HCT116 (cell line): ENCODE data around the gene SLC5A10. TPM values are rescaled to one million over a fixed set of nuclear protein-coding genes. Genes with fewer than 3 reads are reported as not detected.

Source experiments
- ATAC-seq: fragments of 200-7000 bp; cut with Tn5 transposase; 2 replicates; pipeline ENCODE4 v1.9.1; 2020; ENCODE audit warnings: mild to moderate bottlenecking, moderate library complexity
- BruUV-seq: library from RNA; stranded (reverse); fragments of 400-500 nt; replicated peaks from 2 replicates; lab custom pipeline; 2021; lab: Mats Ljungman, UMichigan
- CTCF ChIA-PET: fragments of 300-600 bp; sonication (Branson Sonifier 250); formaldehyde crosslinking; loops from one replicate; lab custom pipeline; 2021; ENCODE audit warnings: antibody characterized with exemption; lab: Charles Lee
- POLR2A ChIA-PET: fragments of 300-600, 350-600 bp; sonication (Branson Sonifier 250); formaldehyde crosslinking; loops from one replicate; lab custom pipeline; 2021; ENCODE audit warnings: antibody characterized with exemption; lab: Charles Lee
- RAD21 ChIA-PET, 2 experiments: fragments of 300-600 bp; sonication (Branson Sonifier 250); formaldehyde crosslinking; loops; one replicate each; lab custom pipeline; 2023; ENCODE audit warnings: low total read pairs in 2 of 2; ENCODE audit not compliant: uncharacterized antibody in 2 of 2, unreplicated experiment in 2 of 2, low non-redundant PET in 1 of 2; lab: Charles Lee
- DNase-seq: peaks from one replicate; pipeline ENCODE4 v3.0.0-alpha.2; 2010; ENCODE audit warnings: low read depth, low spot score
- H2AFZ ChIP-seq: fragments of 200-600 bp; shearing (Covaris generic), sonication (generic); 2 replicates; pipeline ENCODE4 v1.6.1; 2017; ENCODE audit warnings: low read depth, mixed run types, mixed read lengths, antibody characterized with exemption, low read length; ENCODE audit not compliant: poor library complexity, severe bottlenecking
- H3K27ac ChIP-seq: 2 replicates; pipeline ENCODE4 v1.5.1; 2012; ENCODE audit warnings: low read depth, low read length
- H3K27me3 ChIP-seq: fragments of 200-600 bp; sonication (generic); 2 replicates; pipeline ENCODE4 v1.6.1; 2016; ENCODE audit warnings: mixed run types, low read length, mixed read lengths; ENCODE audit not compliant: insufficient read depth
- H3K36me3 ChIP-seq, 2 experiments: fragments of 200-500 bp in 1 of 2; fragments of 200-600 bp in 1 of 2; sonication (Bioruptor generic) in 1 of 2; sonication (generic) in 1 of 2; 2 replicates each; pipeline versions ENCODE4 v1.5.1 to v1.6.1; 2014 to 2016; ENCODE audit warnings: low read length in 2 of 2, inconsistent platforms in 1 of 2, mixed read lengths in 1 of 2, mixed run types in 1 of 2; ENCODE audit not compliant: insufficient read depth in 2 of 2, control insufficient read depth in 1 of 2
- H3K4me1 ChIP-seq, 2 experiments: fragments of 200-600 bp in 1 of 2; sonication (generic) in 1 of 2; 2 replicates each; pipeline versions ENCODE4 v1.5.1 to v1.6.1; 2012 to 2017; ENCODE audit warnings: low read length in 2 of 2, inconsistent platforms in 1 of 2, mild to moderate bottlenecking in 1 of 2, mixed read lengths in 1 of 2, mixed run types in 1 of 2, moderate library complexity in 1 of 2; ENCODE audit not compliant: insufficient read depth in 2 of 2, control insufficient read depth in 1 of 2
- H3K4me2 ChIP-seq: fragments of 200-600 bp; sonication (generic); 2 replicates; pipeline ENCODE4 v1.6.1; 2017; ENCODE audit warnings: mixed run types, low read length, mixed read lengths
- H3K4me3 ChIP-seq, 2 experiments: fragments of 200-600 bp in 1 of 2; sonication (generic) in 1 of 2; replicated peaks in 1 of 2; 2 replicates each; pipeline ENCODE4 v1.5.1; 2011 to 2016; ENCODE audit warnings: low read length in 2 of 2, control low read depth in 1 of 2, low read depth in 1 of 2, mild to moderate bottlenecking in 1 of 2, mixed read lengths in 1 of 2, mixed run types in 1 of 2
- H3K79me2 ChIP-seq: fragments of 200-600 bp; sonication (generic); 2 replicates; pipeline ENCODE4 v1.6.1; 2017; ENCODE audit warnings: mild to moderate bottlenecking, mixed run types, low read length, moderate library complexity, mixed read lengths; ENCODE audit not compliant: insufficient read depth
- H3K9ac ChIP-seq: fragments of 200-600 bp; sonication (generic); 2 replicates; pipeline ENCODE4 v1.6.1; 2016; ENCODE audit warnings: low read length, mixed read lengths
- H3K9me2 ChIP-seq: fragments of 200-600 bp; sonication (generic), shearing (Covaris generic); 2 replicates; pipeline ENCODE4 v1.6.1; 2017; ENCODE audit warnings: mixed run types, mild to moderate bottlenecking, moderate library complexity; ENCODE audit not compliant: insufficient read depth
- H3K9me3 ChIP-seq, 2 experiments: fragments of 200-500 bp in 1 of 2; fragments of 200-600 bp in 1 of 2; sonication (Bioruptor generic) in 1 of 2; sonication (generic) in 1 of 2; 2 replicates each; pipeline ENCODE4 v1.6.1; 2014 to 2017; ENCODE audit warnings: low read length in 2 of 2, mixed read lengths in 2 of 2, inconsistent platforms in 1 of 2, low read depth in 1 of 2, mild to moderate bottlenecking in 1 of 2, mixed run types in 1 of 2, moderate library complexity in 1 of 2; ENCODE audit not compliant: control insufficient read depth in 1 of 2, insufficient read depth in 1 of 2
- H4K20me1 ChIP-seq: fragments of 200-600 bp; sonication (generic), shearing (Covaris generic); 2 replicates; pipeline ENCODE4 v1.6.1; 2017; ENCODE audit warnings: mixed run types, mild to moderate bottlenecking, moderate library complexity; ENCODE audit not compliant: insufficient read depth
- ATF3 ChIP-seq: IDR thresholded peaks from 2 replicates; pipeline ENCODE4 v1.6.1; 2012
- CBX3 ChIP-seq: IDR thresholded peaks from 2 replicates; pipeline ENCODE4 v1.6.1; 2012; ENCODE audit warnings: low read depth
- CEBPB ChIP-seq: IDR thresholded peaks from 2 replicates; pipeline ENCODE4 v1.6.1; 2012; ENCODE audit warnings: low read depth
- EGR1 ChIP-seq: IDR thresholded peaks from 2 replicates; pipeline ENCODE4 v1.6.1; 2012; ENCODE audit warnings: low read depth
- ELF1 ChIP-seq: IDR thresholded peaks from 2 replicates; pipeline ENCODE4 v1.6.1; 2012; ENCODE audit warnings: low read depth, borderline replicate concordance
- EZH2 ChIP-seq: fragments of 200-600 bp; sonication (generic); IDR thresholded peaks from 2 replicates; pipeline ENCODE4 v1.6.1; 2017; ENCODE audit warnings: antibody characterized with exemption, mixed run types
- EZH2phosphoT487 ChIP-seq: fragments of 200-600 bp; IDR thresholded peaks from 2 replicates; pipeline ENCODE4 v1.6.1; 2018; ENCODE audit warnings: antibody characterized with exemption, borderline replicate concordance
- FOSL1 ChIP-seq: IDR thresholded peaks from 2 replicates; pipeline ENCODE4 v1.6.1; 2012; ENCODE audit warnings: low read depth
- MAX ChIP-seq: IDR thresholded peaks from 2 replicates; pipeline ENCODE4 v1.6.1; 2012
- POLR2A ChIP-seq: IDR thresholded peaks from 2 replicates; pipeline ENCODE4 v1.7.0; 2011; ENCODE audit warnings: borderline replicate concordance; ENCODE audit not compliant: insufficient read depth, insufficient read length; ENCODE audit errors: extremely low read depth
- RAD21 ChIP-seq: IDR thresholded peaks from 2 replicates; pipeline ENCODE4 v1.6.1; 2012; ENCODE audit warnings: low read depth, mild to moderate bottlenecking
- TCF7L2 ChIP-seq: IDR thresholded peaks from 2 replicates; pipeline ENCODE4 v1.7.0; 2011; ENCODE audit warnings: borderline replicate concordance, inconsistent platforms; ENCODE audit not compliant: insufficient read depth, insufficient read length; ENCODE audit errors: extremely low read depth
- ZFX ChIP-seq: fragments of 450-650 bp; IDR thresholded peaks from 2 replicates; pipeline ENCODE4 v1.6.1; 2017
- ZNF274 ChIP-seq: fragments of 200-500 bp; sonication (Bioruptor generic); IDR thresholded peaks from 2 replicates; pipeline ENCODE4 v1.6.1; 2014; ENCODE audit warnings: mild to moderate bottlenecking, low read depth, low read length, inconsistent platforms
- intact Hi-C: fragments of 100-400 bp; cut with micrococcal nuclease; formaldehyde crosslinking; loops from 2 replicates; pipeline ENCODE4 v1.10.0; 2022
- total RNA-seq: library from RNA; stranded (reverse); gene quantifications from one replicate; pipeline ENCODE4 v1.2.1, GENCODE V29; 2021; ENCODE audit not compliant: unreplicated experiment
- TF ChIP-seq, protein P1 (sequence below): IDR thresholded peaks from 2 replicates; pipeline ENCODE4 v1.6.1; 2012; ENCODE audit warnings: low read depth
- TF ChIP-seq, protein P2 (sequence below), 3 experiments: fragments of 200-600 bp in 1 of 3; sonication (generic) in 1 of 3; IDR thresholded peaks in 2 of 3; conservative IDR thresholded peaks in 1 of 3; 2 replicates each; pipeline ENCODE4 v1.5.1; 2012 to 2017; ENCODE audit warnings: low read depth in 2 of 3, low read length in 2 of 3, antibody characterized with exemption in 1 of 3, borderline replicate concordance in 1 of 3, control low read depth in 1 of 3, mild to moderate bottlenecking in 1 of 3, mixed read lengths in 1 of 3, mixed run types in 1 of 3, moderate library complexity in 1 of 3; ENCODE audit not compliant: insufficient read depth in 1 of 3

The SLC5A10 gene
- total RNA-seq, 1 experiment from 2014 or later, result not detected

DNA sequence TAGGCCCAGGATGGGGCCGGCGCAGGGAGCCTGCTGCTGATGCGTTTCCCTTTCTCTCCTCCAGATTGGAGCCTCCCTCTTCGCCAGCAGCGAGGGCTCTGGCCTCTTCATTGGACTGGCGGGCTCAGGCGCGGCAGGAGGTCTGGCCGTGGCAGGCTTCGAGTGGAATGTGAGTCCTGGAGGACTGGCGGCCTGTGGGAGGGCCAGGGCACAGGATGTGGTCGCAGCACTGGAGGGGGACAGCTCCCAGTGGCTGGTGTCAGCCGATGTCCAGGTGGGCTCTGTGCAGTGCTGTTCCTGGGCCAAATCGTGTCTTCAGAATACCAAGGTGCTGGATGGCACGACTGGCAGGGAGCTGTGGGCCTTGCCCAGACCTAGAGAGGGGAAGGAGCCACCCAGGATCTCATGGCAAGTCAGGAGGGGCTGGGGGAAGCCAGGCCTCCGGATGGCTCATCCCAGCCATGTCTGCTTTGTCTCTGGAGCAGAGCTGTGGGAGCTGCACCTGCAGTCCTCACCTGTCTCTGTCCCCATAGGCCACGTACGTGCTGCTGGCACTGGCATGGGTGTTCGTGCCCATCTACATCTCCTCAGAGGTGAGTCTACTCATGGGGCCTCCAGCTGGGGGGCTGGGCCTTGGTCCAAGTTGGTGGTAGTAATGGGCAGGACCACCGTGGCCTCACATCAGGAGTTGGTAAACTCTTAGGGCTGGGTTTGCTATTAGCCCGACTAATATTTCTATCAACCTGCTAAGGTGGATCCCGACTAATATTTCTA lies 7.3 kb downstream of the SLC5A10 start:
- TF ChIP-seq FOSL1 (no peak), ZNF274 (no peak), TCF7L2 (no peak), ATF3 (no peak), POLR2A (no peak), ZFX (no peak), EGR1 (no peak), ELF1 (no peak), CEBPB (no peak), RAD21 (no peak), MAX (no peak), EZH2phosphoT487 (no peak), EZH2 (no peak), CBX3 (no peak)
- TF ChIP-seq, protein P1, sequence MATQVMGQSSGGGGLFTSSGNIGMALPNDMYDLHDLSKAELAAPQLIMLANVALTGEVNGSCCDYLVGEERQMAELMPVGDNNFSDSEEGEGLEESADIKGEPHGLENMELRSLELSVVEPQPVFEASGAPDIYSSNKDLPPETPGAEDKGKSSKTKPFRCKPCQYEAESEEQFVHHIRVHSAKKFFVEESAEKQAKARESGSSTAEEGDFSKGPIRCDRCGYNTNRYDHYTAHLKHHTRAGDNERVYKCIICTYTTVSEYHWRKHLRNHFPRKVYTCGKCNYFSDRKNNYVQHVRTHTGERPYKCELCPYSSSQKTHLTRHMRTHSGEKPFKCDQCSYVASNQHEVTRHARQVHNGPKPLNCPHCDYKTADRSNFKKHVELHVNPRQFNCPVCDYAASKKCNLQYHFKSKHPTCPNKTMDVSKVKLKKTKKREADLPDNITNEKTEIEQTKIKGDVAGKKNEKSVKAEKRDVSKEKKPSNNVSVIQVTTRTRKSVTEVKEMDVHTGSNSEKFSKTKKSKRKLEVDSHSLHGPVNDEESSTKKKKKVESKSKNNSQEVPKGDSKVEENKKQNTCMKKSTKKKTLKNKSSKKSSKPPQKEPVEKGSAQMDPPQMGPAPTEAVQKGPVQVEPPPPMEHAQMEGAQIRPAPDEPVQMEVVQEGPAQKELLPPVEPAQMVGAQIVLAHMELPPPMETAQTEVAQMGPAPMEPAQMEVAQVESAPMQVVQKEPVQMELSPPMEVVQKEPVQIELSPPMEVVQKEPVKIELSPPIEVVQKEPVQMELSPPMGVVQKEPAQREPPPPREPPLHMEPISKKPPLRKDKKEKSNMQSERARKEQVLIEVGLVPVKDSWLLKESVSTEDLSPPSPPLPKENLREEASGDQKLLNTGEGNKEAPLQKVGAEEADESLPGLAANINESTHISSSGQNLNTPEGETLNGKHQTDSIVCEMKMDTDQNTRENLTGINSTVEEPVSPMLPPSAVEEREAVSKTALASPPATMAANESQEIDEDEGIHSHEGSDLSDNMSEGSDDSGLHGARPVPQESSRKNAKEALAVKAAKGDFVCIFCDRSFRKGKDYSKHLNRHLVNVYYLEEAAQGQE, result no peak
- TF ChIP-seq, protein P2, sequence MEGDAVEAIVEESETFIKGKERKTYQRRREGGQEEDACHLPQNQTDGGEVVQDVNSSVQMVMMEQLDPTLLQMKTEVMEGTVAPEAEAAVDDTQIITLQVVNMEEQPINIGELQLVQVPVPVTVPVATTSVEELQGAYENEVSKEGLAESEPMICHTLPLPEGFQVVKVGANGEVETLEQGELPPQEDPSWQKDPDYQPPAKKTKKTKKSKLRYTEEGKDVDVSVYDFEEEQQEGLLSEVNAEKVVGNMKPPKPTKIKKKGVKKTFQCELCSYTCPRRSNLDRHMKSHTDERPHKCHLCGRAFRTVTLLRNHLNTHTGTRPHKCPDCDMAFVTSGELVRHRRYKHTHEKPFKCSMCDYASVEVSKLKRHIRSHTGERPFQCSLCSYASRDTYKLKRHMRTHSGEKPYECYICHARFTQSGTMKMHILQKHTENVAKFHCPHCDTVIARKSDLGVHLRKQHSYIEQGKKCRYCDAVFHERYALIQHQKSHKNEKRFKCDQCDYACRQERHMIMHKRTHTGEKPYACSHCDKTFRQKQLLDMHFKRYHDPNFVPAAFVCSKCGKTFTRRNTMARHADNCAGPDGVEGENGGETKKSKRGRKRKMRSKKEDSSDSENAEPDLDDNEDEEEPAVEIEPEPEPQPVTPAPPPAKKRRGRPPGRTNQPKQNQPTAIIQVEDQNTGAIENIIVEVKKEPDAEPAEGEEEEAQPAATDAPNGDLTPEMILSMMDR (IDR thresholded peaks at IDR 0.05 in 2 of 3, conservative IDR thresholded peaks at IDR 0.05 in 1 of 3; ENCODE audit: borderline replicate concordance in 1 of 3, insufficient read depth in 1 of 3, low read depth in 2 of 3, low read length in 2 of 3), result no peak
- intact Hi-C loops, result no loop called here
- Histone ChIP-seq H3K9me3 (no peaks in the 10 kb centered on the region), H3K36me3 (no peaks in the 10 kb centered on the region), H3K9me2 (no peaks in the 10 kb centered on the region), H3K4me2 (no peak overlapping the region), H3K27me3 (no peaks in the 10 kb centered on the region), H4K20me1 (no peaks in the 10 kb centered on the region), H3K4me1 (peaks cover 6 to 22% of the 10 kb centered on the region in 2 experiments; a peak in 3 of 4 replicates), H3K27ac (no peak overlapping the region), H3K79me2 (no peaks in the 10 kb centered on the region), H3K4me3 (no peak overlapping the region), H2AFZ (no peak overlapping the region), H3K9ac (no peak overlapping the region)
- POLR2A ChIA-PET, result no interaction called here
- DNase-seq, result no peak
- BruUV-seq, result no TSS peak
- RAD21 ChIA-PET, result no interaction called here
- CTCF ChIA-PET, result no interaction called here
- no peak for ATAC-seq
